HepG2 (cell line): ENCODE results near the gene CLMP. TPM values are rescaled to one million over a fixed set of nuclear protein-coding genes. Genes with fewer than 3 reads are reported as not detected.

Experiments
- ATRX ChIP-seq: sonication (generic); formaldehyde crosslinking; IDR thresholded peaks from 2 replicates; pipeline ENCODE4 v1.4.0; 2020; ENCODE audit warnings: missing genetic modification reagents, borderline replicate concordance
- HNRNPL ChIP-seq: fragments of 200-400 bp; formaldehyde crosslinking; IDR thresholded peaks from 2 replicates; pipeline ENCODE4 v1.6.1; 2017; ENCODE audit warnings: mild to moderate bottlenecking, low read depth, low read length
- HNRNPLL ChIP-seq: fragments of 200-400 bp; formaldehyde crosslinking; IDR thresholded peaks from 2 replicates; pipeline ENCODE4 v1.6.1; 2017; ENCODE audit warnings: mild to moderate bottlenecking, low read depth, low read length; ENCODE audit not compliant: poor library complexity, severe bottlenecking
- KDM5B ChIP-seq: sonication (generic); formaldehyde crosslinking; IDR thresholded peaks from 2 replicates; pipeline ENCODE4 v1.4.0; 2020; ENCODE audit warnings: missing genetic modification reagents, mild to moderate bottlenecking, borderline replicate concordance
- MATR3 ChIP-seq: sonication (generic); formaldehyde crosslinking; IDR thresholded peaks from 2 replicates; pipeline ENCODE4 v1.4.0; 2020; ENCODE audit warnings: missing genetic modification reagents
- MIER2 ChIP-seq: IDR thresholded peaks from 2 replicates; pipeline ENCODE4 v1.6.1; 2016; ENCODE audit warnings: missing biosample characterization, missing genetic modification reagents
- NCOA2 ChIP-seq: sonication (generic); formaldehyde crosslinking; IDR thresholded peaks from 2 replicates; pipeline ENCODE4 v1.8.0; 2022; ENCODE audit warnings: inconsistent platforms
- NFATC3 ChIP-seq: sonication (generic); formaldehyde crosslinking; IDR thresholded peaks from 2 replicates; pipeline ENCODE4 v1.5.1; 2020; ENCODE audit warnings: mild to moderate bottlenecking, missing genetic modification reagents
- RFXAP ChIP-seq: sonication (generic); formaldehyde crosslinking; IDR thresholded peaks from 2 replicates; pipeline ENCODE4 v1.4.0; 2020; ENCODE audit warnings: missing genetic modification reagents, borderline replicate concordance
- SMARCC2 ChIP-seq: fragments of 450-650 bp; IDR thresholded peaks from 2 replicates; pipeline ENCODE4 v1.6.1; 2017; ENCODE audit warnings: antibody characterized with exemption, mild to moderate bottlenecking
- STAG1 ChIP-seq: sonication (generic); formaldehyde crosslinking; IDR thresholded peaks from 2 replicates; pipeline ENCODE4 v1.4.0; 2020; ENCODE audit warnings: missing genetic modification reagents
- ZFP37 ChIP-seq: sonication (generic); formaldehyde crosslinking; IDR thresholded peaks from 2 replicates; pipeline ENCODE4 v1.4.0; 2020; ENCODE audit warnings: missing genetic modification reagents, borderline replicate concordance
- ZNF75D ChIP-seq: sonication (generic); formaldehyde crosslinking; IDR thresholded peaks from 2 replicates; pipeline ENCODE4 v1.8.1; 2023; ENCODE audit warnings: missing genetic modification reagents, mild to moderate bottlenecking, borderline replicate concordance
- ZSCAN31 ChIP-seq: sonication (generic); formaldehyde crosslinking; IDR thresholded peaks from 2 replicates; pipeline ENCODE4 v1.5.0; 2020; ENCODE audit warnings: low read depth, mild to moderate bottlenecking, missing genetic modification reagents
- ZZZ3 ChIP-seq: sonication (generic); formaldehyde crosslinking; IDR thresholded peaks from 2 replicates; pipeline ENCODE4 v1.4.0; 2020; ENCODE audit warnings: missing genetic modification reagents, mild to moderate bottlenecking, borderline replicate concordance
- polyA plus RNA-seq, 8 experiments: library from polyadenylated mRNA; depleted of rRNA in 3 of 8; stranded (reverse) in 7 of 8; unstranded in 1 of 8; fragments of >200 nt; fragmentation: Illumina TruSeq in 4 of 8; extraction: Trizol in 4 of 8; gene quantifications; 2 replicates each; pipeline versions ENCODE4 v1.2.1 to v1.2.3, GENCODE V29; 2011 to 2016; ENCODE audit warnings: low read depth in 4 of 8, missing spikeins in 1 of 8, mixed read lengths in 1 of 8; ENCODE audit not compliant: insufficient read depth in 1 of 8
- total RNA-seq, 5 experiments: library from RNA; depleted of rRNA; stranded (reverse); fragments of >200 nt; fragmentation: Illumina TruSeq; extraction: Trizol; gene quantifications; 2 replicates each; pipeline ENCODE4 v1.2.3, GENCODE V29; 2016; ENCODE audit warnings: low read depth in 1 of 5
- TF ChIP-seq, protein P1 (sequence below): sonication (generic); formaldehyde crosslinking; IDR thresholded peaks from 2 replicates; pipeline ENCODE4 v1.9.0; 2021; ENCODE audit warnings: missing genetic modification reagents, borderline replicate concordance
- TF ChIP-seq, protein P2 (sequence below): sonication (generic); formaldehyde crosslinking; IDR thresholded peaks from 2 replicates; pipeline ENCODE4 v1.8.1; 2023; ENCODE audit warnings: mild to moderate bottlenecking, missing genetic modification reagents
- TF ChIP-seq, protein P3 (sequence below): IDR thresholded peaks from 2 replicates; pipeline ENCODE4 v1.6.1; 2016; ENCODE audit warnings: mild to moderate bottlenecking, missing biosample characterization, missing genetic modification reagents
- TF ChIP-seq, protein P4 (sequence below): IDR thresholded peaks from 2 replicates; pipeline ENCODE4 v1.6.1; 2016
- TF ChIP-seq, protein P5 (sequence below): sonication (generic); IDR thresholded peaks from 2 replicates; pipeline ENCODE4 v1.6.1; 2016; ENCODE audit warnings: low read depth, borderline replicate concordance
- TF ChIP-seq, protein P6 (sequence below): sonication (generic); formaldehyde crosslinking; IDR thresholded peaks from 2 replicates; pipeline ENCODE4 v1.4.0; 2020; ENCODE audit warnings: low read depth, missing genetic modification reagents

CLMP gene
- total and polyA plus RNA-seq, 2 of the 13 experiments (the other 11 are each of a cell fraction or from before 2014, with no cell fraction given) = not detected

DNA sequence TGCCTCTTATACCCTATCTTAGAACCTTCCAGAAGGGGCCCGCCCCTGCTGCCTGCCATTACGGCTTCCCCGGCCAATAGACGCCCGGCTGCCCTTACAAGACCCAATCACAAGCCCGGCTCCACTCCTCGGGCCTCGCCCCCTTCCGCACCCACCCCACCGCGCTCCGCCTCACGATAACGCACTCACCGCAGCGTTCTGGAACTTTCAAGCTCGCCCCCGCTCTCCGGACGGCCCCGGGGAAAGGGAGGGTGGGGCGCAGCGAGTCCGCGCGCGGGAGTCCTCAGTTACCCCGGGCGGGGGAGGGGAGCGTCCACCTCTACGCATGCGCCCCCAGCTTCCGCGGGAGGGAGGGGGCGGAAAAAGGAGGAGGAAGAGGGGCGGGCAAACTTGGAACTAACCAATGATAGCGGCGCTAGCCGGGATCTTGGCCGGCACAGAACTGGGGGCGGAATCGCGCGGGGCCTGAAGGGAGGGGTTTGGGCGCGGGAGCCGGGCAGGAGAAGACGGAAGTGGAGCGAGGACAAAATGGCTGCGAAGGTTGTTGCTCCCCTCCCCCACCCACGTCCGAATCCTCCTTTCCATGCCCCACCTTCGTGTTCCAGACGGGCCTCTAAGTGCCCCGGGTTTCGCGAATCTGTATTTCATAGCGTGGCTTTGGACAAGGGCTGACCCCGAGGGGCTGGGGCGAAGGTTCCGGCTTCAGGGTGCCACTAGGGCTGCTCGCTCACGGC lies 132.7 kb downstream of the CLMP start (continued):
- TF ChIP-seq ZFP37 = no peak
- no peak; the same call in 1 of the 2 replicates for TF ChIP-seq ZNF75D
- TF ChIP-seq MATR3 (CRISPR knock-in tag) = no peak
- TF ChIP-seq, protein P1, sequence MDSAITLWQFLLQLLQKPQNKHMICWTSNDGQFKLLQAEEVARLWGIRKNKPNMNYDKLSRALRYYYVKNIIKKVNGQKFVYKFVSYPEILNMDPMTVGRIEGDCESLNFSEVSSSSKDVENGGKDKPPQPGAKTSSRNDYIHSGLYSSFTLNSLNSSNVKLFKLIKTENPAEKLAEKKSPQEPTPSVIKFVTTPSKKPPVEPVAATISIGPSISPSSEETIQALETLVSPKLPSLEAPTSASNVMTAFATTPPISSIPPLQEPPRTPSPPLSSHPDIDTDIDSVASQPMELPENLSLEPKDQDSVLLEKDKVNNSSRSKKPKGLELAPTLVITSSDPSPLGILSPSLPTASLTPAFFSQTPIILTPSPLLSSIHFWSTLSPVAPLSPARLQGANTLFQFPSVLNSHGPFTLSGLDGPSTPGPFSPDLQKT (CRISPR knock-in tag) = no peak
- TF ChIP-seq, protein P2, sequence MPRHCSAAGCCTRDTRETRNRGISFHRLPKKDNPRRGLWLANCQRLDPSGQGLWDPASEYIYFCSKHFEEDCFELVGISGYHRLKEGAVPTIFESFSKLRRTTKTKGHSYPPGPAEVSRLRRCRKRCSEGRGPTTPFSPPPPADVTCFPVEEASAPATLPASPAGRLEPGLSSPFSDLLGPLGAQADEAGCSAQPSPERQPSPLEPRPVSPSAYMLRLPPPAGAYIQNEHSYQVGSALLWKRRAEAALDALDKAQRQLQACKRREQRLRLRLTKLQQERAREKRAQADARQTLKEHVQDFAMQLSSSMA (CRISPR knock-in tag) = 0 out of 2 replicates have a peak, but pooled peaks have one; percentile 87
- no peak for TF ChIP-seq ZSCAN31 (CRISPR knock-in tag)
- no peak for TF ChIP-seq ATRX (CRISPR knock-in tag)
- no peak; the same call in 1 of the 2 replicates for TF ChIP-seq KDM5B (CRISPR knock-in tag)
- TF ChIP-seq HNRNPLL = peak; percentile 98
- no peak for TF ChIP-seq STAG1 (CRISPR knock-in tag)
- no peak for TF ChIP-seq MIER2 (CRISPR knock-in tag)
- TF ChIP-seq, protein P3, sequence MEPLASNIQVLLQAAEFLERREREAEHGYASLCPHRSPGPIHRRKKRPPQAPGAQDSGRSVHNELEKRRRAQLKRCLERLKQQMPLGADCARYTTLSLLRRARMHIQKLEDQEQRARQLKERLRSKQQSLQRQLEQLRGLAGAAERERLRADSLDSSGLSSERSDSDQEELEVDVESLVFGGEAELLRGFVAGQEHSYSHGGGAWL = peak; percentile 47; the same call in 1 of the 2 replicates
- no peak; the same call in 1 of the 2 replicates for TF ChIP-seq NCOA2
- TF ChIP-seq, protein P4, sequence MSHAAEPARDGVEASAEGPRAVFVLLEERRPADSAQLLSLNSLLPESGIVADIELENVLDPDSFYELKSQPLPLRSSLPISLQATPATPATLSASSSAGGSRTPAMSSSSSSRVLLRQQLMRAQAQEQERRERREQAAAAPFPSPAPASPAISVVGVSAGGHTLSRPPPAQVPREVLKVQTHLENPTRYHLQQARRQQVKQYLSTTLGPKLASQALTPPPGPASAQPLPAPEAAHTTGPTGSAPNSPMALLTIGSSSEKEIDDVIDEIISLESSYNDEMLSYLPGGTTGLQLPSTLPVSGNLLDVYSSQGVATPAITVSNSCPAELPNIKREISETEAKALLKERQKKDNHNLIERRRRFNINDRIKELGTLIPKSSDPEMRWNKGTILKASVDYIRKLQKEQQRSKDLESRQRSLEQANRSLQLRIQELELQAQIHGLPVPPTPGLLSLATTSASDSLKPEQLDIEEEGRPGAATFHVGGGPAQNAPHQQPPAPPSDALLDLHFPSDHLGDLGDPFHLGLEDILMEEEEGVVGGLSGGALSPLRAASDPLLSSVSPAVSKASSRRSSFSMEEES (CRISPR knock-in tag) = no peak
- 0 out of 2 replicates have a peak, but pooled peaks have one; percentile 75 for TF ChIP-seq RFXAP
- TF ChIP-seq, protein P5, sequence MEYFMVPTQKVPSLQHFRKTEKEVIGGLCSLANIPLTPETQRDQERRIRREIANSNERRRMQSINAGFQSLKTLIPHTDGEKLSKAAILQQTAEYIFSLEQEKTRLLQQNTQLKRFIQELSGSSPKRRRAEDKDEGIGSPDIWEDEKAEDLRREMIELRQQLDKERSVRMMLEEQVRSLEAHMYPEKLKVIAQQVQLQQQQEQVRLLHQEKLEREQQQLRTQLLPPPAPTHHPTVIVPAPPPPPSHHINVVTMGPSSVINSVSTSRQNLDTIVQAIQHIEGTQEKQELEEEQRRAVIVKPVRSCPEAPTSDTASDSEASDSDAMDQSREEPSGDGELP = no peak
- 0 out of 2 replicates have a peak, but pooled peaks have one; percentile 45 for TF ChIP-seq ZZZ3 (CRISPR knock-in tag)
- TF ChIP-seq NFATC3 (CRISPR knock-in tag) = no peak
- TF ChIP-seq SMARCC2 = no peak
- no peak for TF ChIP-seq HNRNPL
- TF ChIP-seq, protein P6, sequence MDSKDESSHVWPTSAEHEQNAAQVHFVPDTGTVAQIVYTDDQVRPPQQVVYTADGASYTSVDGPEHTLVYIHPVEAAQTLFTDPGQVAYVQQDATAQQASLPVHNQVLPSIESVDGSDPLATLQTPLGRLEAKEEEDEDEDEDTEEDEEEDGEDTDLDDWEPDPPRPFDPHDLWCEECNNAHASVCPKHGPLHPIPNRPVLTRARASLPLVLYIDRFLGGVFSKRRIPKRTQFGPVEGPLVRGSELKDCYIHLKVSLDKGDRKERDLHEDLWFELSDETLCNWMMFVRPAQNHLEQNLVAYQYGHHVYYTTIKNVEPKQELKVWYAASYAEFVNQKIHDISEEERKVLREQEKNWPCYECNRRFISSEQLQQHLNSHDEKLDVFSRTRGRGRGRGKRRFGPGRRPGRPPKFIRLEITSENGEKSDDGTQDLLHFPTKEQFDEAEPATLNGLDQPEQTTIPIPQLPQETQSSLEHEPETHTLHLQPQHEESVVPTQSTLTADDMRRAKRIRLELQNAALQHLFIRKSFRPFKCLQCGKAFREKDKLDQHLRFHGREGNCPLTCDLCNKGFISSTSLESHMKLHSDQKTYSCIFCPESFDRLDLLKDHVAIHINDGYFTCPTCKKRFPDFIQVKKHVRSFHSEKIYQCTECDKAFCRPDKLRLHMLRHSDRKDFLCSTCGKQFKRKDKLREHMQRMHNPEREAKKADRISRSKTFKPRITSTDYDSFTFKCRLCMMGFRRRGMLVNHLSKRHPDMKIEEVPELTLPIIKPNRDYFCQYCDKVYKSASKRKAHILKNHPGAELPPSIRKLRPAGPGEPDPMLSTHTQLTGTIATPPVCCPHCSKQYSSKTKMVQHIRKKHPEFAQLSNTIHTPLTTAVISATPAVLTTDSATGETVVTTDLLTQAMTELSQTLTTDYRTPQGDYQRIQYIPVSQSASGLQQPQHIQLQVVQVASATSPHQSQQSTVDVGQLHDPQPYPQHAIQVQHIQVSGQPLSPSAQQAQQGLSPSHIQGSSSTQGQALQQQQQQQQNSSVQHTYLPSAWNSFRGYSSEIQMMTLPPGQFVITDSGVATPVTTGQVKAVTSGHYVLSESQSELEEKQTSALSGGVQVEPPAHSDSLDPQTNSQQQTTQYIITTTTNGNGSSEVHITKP = no peak
